Epithelial cell of proximal tubule (primary cell): ENCODE data around the gene LUZP4. TPM values are rescaled to one million over a fixed set of nuclear protein-coding genes. Genes with fewer than 3 reads are reported as not detected.
"Not testable (repeated sequence)": the region's sequence is repeated elsewhere in the genome, so short reads cannot be mapped to it uniquely, and the experiment has no call there.

Experiments used
- DNase-seq: peaks from one replicate; pipeline ENCODE4 v3.0.0-alpha.2; 2011; ENCODE audit warnings: low read depth
- H3K4me3 ChIP-seq: 2 replicates; pipeline ENCODE4 v1.5.1; 2011; ENCODE audit warnings: low read depth, mild to moderate bottlenecking, low read length
- total RNA-seq: library from RNA; depleted of rRNA; stranded (reverse); fragments of >200 nt; gene quantifications from 2 replicates; pipeline ENCODE4 v1.2.3, GENCODE V29; 2015
- TF ChIP-seq, protein P1 (sequence below): conservative IDR thresholded peaks from 2 replicates; pipeline ENCODE4 v1.5.1; 2012; ENCODE audit warnings: low read depth, mild to moderate bottlenecking, low read length

LUZP4 gene
- total RNA-seq, 1 donor from 2014 or later = not detected

- DNase-seq = no peak
- TF ChIP-seq, protein P1, sequence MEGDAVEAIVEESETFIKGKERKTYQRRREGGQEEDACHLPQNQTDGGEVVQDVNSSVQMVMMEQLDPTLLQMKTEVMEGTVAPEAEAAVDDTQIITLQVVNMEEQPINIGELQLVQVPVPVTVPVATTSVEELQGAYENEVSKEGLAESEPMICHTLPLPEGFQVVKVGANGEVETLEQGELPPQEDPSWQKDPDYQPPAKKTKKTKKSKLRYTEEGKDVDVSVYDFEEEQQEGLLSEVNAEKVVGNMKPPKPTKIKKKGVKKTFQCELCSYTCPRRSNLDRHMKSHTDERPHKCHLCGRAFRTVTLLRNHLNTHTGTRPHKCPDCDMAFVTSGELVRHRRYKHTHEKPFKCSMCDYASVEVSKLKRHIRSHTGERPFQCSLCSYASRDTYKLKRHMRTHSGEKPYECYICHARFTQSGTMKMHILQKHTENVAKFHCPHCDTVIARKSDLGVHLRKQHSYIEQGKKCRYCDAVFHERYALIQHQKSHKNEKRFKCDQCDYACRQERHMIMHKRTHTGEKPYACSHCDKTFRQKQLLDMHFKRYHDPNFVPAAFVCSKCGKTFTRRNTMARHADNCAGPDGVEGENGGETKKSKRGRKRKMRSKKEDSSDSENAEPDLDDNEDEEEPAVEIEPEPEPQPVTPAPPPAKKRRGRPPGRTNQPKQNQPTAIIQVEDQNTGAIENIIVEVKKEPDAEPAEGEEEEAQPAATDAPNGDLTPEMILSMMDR = no peak
- no peak overlapping the region for H3K4me3 ChIP-seq
These were observed 21.6 kb downstream of the LUZP4 start for GRCh38 chrX:115311139-115311538.

- no peak for DNase-seq
- TF ChIP-seq, protein P1 = no peak
- H3K4me3 ChIP-seq = no peak overlapping the region
These were observed 22.1 kb downstream of the LUZP4 start for GRCh38 chrX:115311601-115312001.

GRCh38 chrX:115318139-115318538 lies 28.6 kb downstream of the LUZP4 start:
- no peak overlapping the region for H3K4me3 ChIP-seq
- TF ChIP-seq, protein P1 = no peak
- DNase-seq = no peak

- TF ChIP-seq, protein P1 = no peak
- H3K4me3 ChIP-seq = no peak overlapping the region
- DNase-seq = no peak
These were observed 32.9 kb downstream of the LUZP4 start for GRCh38 chrX:115322375-115322774.

DNA sequence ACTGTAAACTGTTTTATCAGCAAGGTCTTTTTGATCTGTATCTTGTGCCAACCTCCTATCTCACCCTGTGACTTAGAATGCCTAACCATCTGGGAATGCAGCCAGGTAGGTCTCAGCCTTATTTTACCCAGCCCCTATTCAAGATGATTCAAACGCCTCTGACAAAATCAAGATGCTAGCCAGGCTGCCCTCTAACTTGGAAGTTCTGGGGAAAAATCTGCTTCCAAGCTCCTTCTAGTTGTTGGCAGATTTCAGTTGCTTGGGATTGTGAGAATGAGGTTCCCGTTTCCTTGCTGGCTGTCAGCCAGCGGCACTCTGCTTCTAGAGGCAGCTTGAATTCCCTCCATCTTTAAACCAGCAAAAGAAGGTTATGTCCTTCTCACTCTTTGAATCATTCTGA lies 34.7 kb downstream of the LUZP4 start:
- DNase-seq = no peak
- H3K4me3 ChIP-seq = no peak overlapping the region
- TF ChIP-seq, protein P1 = no peak

DNA sequence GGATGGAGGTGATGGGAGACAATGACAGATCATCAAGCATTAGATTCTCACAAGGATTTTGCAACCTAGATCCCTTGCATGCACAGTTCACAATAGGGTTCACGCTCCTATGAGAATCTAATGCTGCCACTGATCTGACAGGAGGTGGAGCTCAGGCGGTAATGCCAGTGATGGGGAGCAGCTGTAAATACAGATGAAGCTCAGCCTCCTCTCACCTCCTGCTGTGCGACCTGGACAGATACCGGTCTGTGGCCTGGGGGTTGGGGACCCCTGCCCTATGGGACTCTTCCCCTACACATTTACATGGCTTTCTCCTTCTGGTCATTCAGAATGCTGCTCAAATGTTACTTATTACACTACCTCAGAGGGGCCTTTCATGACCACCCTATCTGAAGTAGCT lies 39.8 kb downstream of the LUZP4 start:
- not testable (repeated sequence) for H3K4me3 ChIP-seq

GRCh38 chrX:115330498-115331168 lies 41.1 kb downstream of the LUZP4 start:
- no peak for DNase-seq
- TF ChIP-seq, protein P1 = peak; percentile 72
- H3K4me3 ChIP-seq = no peak overlapping the region

More for the DNA sequence above, 39.8 kb downstream of the LUZP4 start:
- DNase-seq = not testable (repeated sequence)
